Measurements from ENCODE around the gene EXD3.

Gene EXD3

GRCh38 chr9:137465720-137466388 lies 42.9 kb upstream of the EXD3 start:
- TF ChIP-seq CTCF (IDR thresholded peaks at IDR 0.05): no peak
- Histone ChIP-seq H3K4me1 (ENCODE audit: control insufficient read depth in 1 of 2, insufficient read depth in 1 of 2, low read depth in 1 of 2, low read length in 1 of 2) (peaks cover 0 to 5% of the 10 kb centered on the region in 2 experiments), H3K27me3 (peaks cover 64% of the 10 kb centered on the region), H3K4me3 (ENCODE audit: low read depth in 1 of 2, low read length in 1 of 2) (no peak overlapping the region), H3K36me3 (no peaks in the 10 kb centered on the region), H3K9me3 (no peaks in the 10 kb centered on the region), H3K27ac (no peak overlapping the region)

DNA sequence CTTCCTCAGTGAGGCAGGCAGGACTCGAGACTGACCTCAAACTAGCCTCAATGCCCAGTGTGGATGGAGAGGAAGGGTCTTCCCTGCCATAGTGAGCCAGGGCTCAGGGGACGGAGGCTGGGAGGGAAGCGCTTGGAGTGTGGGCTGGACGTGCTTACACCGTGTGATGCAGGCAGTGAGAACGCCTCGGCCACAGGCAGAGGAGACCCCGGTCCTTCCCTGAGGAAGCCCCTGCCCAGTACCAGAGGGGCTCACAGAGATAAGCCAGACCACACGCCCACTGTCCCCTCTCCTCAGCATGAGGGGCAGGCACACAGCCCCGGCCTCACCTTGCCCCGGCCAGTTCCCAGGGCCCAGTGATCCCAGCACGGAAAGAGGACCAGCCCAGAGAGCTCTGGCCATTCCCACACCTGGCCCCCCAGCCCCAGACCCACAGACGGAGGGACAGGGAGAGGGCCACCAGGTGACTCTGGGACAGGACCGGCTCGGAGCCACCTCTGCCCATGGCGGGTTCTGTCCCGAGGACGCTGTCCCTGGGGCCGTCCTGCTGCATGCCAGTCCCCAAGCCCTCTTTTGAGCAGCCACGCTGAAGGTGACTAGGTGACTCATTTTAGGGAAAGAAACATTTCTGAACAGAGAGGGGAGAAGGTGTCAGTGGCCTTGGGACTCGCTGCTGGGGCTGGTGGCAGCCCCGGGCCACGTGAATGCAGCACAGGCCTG lies 42.2 kb upstream of the EXD3 start:
- Histone ChIP-seq H3K27me3 (peaks cover 64% of the 10 kb centered on the region), H3K4me3 (ENCODE audit: low read depth in 1 of 2, low read length in 1 of 2) (no peak overlapping the region), H3K9me3 (no peaks in the 10 kb centered on the region), H3K4me1 (ENCODE audit: control insufficient read depth in 1 of 2, insufficient read depth in 1 of 2, low read depth in 1 of 2, low read length in 1 of 2) (peaks cover 0 to 5% of the 10 kb centered on the region in 2 experiments), H3K27ac (no peak overlapping the region), H3K36me3 (no peaks in the 10 kb centered on the region)
- TF ChIP-seq CTCF (IDR thresholded peaks at IDR 0.05): no peak

DNA sequence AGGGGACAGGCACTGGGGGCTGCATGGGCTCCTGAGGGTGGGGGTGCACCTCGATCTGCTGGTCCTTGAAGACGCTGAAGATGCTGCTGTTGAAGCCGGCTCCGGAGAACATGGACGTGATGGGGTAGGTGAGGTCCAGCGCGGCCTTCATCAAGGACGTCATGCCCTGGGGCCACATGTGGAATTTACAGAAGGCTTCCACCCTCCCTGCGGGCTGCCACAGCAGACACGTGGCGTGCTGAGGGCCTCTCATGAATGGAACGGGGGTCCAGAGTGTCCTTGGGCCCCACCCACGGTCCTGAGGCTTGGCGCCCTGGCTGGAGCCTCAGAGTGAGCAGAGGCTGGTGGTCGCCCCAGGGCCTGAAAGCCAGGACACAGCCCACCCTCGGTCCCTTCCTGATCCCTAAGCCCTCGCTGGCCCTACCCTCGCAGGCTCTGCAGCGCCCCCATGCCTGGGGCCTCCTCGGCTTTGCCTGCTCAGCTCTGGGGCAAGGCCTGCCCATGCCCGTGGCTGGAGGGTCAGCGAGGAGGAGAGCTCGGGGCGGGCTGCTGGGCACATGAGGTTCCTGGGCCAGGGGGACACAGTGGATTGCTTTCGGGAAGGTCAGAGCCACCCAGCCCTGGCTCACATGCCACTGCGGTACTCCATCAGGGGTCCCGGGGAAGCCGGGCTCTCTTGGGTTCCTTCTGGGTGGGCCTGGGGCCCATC lies 41.5 kb upstream of the EXD3 start:
- no peaks in the 10 kb centered on the region for H3K9me3 ChIP-seq
- no peak for TF ChIP-seq CTCF (IDR thresholded peaks at IDR 0.05)
- peaks cover 64% of the 10 kb centered on the region for H3K27me3 ChIP-seq
- H3K36me3 ChIP-seq: no peaks in the 10 kb centered on the region
- peaks cover 3 to 8% of the 10 kb centered on the region in 2 experiments for H3K4me1 ChIP-seq (ENCODE audit: control insufficient read depth in 1 of 2, insufficient read depth in 1 of 2, low read depth in 1 of 2, low read length in 1 of 2)
- no peak overlapping the region for H3K4me3 ChIP-seq (ENCODE audit: low read depth in 1 of 2, low read length in 1 of 2)
- H3K27ac ChIP-seq: no peak overlapping the region

DNA sequence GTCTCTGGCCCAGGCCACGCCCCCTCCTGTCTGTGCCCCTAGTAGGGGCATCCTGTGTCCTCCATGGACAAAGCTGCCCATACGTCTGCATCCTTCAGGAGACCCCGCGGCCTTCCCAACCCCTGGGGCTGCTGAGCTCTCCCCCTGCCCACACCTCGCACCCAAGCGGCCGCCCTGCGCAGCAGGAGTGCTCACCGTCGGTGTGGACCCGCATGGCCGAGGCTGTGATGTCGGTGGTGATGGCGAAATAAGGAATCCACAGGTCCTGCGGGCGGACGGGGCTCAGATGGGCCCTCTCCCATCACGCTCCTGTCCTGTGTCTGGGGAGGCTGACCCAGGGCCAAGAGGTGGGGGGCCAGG lies 40.9 kb upstream of the EXD3 start:
- H3K27ac ChIP-seq: no peak overlapping the region
- no peak for TF ChIP-seq CTCF (IDR thresholded peaks at IDR 0.05)
- H3K36me3 ChIP-seq: no peaks in the 10 kb centered on the region
- peaks cover 64% of the 10 kb centered on the region for H3K27me3 ChIP-seq
- peaks cover 5 to 11% of the 10 kb centered on the region in 2 experiments for H3K4me1 ChIP-seq (ENCODE audit: control insufficient read depth in 1 of 2, insufficient read depth in 1 of 2, low read depth in 1 of 2, low read length in 1 of 2)
- no peak overlapping the region for H3K4me3 ChIP-seq (ENCODE audit: low read depth in 1 of 2, low read length in 1 of 2)
- no peaks in the 10 kb centered on the region for H3K9me3 ChIP-seq

GRCh38 chr9:137462986-137463930 lies 40.3 kb upstream of the EXD3 start:
- Histone ChIP-seq H3K9me3 (no peaks in the 10 kb centered on the region), H3K27ac (no peak overlapping the region), H3K4me3 (ENCODE audit: low read depth in 1 of 2, low read length in 1 of 2) (no peak overlapping the region), H3K27me3 (peaks cover 64% of the 10 kb centered on the region), H3K36me3 (no peaks in the 10 kb centered on the region), H3K4me1 (ENCODE audit: control insufficient read depth in 1 of 2, insufficient read depth in 1 of 2, low read depth in 1 of 2, low read length in 1 of 2) (peaks cover 5 to 16% of the 10 kb centered on the region in 2 experiments)
- no peak for TF ChIP-seq CTCF (IDR thresholded peaks at IDR 0.05)

Data from neutrophil (primary cell).